ENCODE data around the gene PARVA.

Gene PARVA

DNA sequence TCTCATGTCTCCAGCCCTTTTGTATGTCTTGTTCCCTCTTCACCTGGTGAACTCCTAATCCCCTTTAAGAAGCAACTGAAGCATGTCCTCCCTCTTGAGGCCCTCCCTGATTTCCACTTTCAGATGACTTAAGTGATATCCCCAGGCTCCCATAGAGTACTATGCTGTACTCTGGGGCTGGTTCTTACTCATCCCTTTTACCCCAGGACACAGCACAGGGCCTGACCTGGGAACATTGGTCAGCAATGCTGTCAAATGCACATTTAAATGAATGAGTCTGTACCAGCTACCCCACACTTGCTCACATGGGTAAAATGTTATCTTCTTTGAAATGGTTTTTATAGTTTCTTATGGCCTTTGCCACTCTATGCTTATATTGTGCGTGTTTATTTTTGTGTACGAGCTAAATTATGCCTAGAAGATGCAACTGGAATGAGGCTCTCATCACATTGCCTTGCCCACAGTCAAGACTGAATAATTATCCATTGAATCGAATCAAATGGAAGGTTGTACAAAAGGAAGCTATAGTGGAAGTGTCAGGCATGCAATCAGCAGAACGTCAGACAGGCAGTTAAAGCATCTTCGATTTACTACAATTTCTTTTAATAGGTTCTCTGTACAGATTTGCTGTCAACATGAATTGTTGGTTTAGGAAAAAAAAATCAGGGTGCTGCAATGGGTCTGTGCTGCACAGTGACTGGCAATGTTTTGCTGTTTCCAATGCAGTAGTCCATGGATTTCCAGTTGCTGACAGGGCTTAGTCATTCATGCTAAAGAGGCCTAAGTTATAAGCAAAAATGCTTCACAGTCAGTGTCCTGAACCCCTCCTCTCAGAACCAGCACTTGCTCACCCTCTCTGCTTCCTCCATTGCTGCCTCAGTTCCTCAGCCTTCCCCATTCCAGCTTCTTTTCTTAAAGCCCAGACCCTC, 79.5 kb downstream of the PARVA start:
- no peak for DNase-seq (ENCODE audit: extremely low read depth in 1 of 2, low read depth in 1 of 2)

- DNase-seq (ENCODE audit: extremely low read depth in 1 of 2, low read depth in 1 of 2) = no peak
Measured at GRCh38 chr11:12458042-12458441, 80.7 kb downstream of the PARVA start.

GRCh38 chr11:12459374-12459773, 82.0 kb downstream of the PARVA start:
- no peak for DNase-seq (ENCODE audit: extremely low read depth in 1 of 2, low read depth in 1 of 2)

GRCh38 chr11:12459865-12460444, 82.6 kb downstream of the PARVA start:
- no peak for DNase-seq (ENCODE audit: extremely low read depth in 1 of 2, low read depth in 1 of 2)

GRCh38 chr11:12460466-12460865, 83.1 kb downstream of the PARVA start:
- no peak for DNase-seq (ENCODE audit: extremely low read depth in 1 of 2, low read depth in 1 of 2)

DNA sequence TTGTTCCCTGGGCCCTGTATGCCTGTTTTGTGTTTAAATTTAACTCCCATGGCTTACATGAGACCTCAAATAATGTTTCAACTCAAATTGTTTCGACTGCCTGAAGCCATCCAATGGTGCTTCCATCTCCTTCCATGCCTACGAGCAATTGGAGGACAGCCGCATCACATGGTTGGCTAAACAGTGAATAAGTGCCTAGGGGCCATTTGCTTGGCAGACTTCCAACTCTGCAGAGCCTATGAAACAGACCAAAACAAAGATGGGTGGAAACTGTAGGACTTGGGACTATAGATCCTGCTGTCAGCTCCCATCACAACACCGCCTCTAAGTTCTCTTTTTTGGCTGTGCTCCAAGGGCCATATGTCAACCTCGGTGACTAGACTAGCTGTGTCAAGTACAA, 84.1 kb downstream of the PARVA start:
- no peak for DNase-seq (ENCODE audit: extremely low read depth in 1 of 2, low read depth in 1 of 2)

DNA sequence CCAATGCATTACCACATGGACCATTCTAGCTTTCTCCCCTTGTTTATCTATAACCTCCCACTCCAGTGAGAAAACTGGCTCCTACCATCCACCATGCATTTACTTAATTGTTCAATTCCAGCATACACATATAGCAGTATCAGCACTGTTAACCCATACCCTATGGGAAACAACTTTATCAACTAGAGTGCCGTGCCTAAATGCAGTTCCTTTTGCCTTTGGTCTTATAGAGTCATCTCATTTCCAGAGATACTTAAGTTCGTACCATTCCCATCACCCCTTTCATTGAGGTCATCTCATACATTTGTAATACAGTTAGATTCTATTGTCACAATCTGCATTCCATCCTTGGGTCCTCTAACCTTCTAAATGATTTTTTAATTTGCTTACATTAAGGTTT, 86.9 kb downstream of the PARVA start:
- DNase-seq (ENCODE audit: extremely low read depth in 1 of 2, low read depth in 1 of 2) = no peak

- no peak for DNase-seq (ENCODE audit: extremely low read depth in 1 of 2, low read depth in 1 of 2)
Measured at GRCh38 chr11:12465332-12465731, 88.0 kb downstream of the PARVA start.

DNA sequence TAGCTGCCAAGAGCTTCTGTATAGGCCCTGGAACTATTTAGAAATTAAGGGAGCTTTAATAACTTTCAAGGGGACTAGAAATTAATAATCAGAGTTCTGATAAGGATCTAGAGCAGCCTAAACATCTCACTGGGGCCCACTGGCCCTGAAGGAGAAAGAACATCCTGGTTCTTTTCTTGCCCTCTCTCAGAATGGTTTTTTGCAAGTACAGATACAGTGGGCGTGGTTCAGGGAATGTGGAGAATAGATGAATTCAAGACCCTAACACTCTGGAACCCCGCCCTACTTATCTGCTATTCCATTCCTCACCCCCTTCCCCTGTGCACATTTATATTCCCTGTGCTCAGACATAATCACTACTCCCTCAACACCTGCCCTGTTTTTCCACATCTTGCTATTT, 90.2 kb downstream of the PARVA start:
- no peak for DNase-seq (ENCODE audit: extremely low read depth in 1 of 2, low read depth in 1 of 2)

DNA sequence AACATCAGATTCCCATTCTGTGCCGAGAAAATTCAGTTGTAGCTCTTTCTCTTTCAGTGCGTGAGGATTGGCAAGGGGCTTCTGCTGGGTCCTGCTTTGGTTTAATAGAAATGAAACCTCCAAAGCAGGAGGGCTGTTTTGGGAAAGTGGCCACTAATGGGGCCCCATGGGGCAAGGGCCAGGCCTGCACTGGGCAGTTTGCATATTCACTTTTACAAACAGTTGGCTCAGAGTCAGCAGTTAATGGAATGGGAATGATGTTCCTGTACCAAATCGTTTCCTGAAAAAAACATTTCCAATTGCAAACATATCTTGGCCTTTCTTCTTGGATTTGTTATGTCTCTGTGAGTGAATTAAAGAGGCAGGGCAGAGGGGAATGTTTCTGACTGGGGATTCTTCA, 92.1 kb downstream of the PARVA start:
- no peak for DNase-seq (ENCODE audit: extremely low read depth in 1 of 2, low read depth in 1 of 2)

DNA sequence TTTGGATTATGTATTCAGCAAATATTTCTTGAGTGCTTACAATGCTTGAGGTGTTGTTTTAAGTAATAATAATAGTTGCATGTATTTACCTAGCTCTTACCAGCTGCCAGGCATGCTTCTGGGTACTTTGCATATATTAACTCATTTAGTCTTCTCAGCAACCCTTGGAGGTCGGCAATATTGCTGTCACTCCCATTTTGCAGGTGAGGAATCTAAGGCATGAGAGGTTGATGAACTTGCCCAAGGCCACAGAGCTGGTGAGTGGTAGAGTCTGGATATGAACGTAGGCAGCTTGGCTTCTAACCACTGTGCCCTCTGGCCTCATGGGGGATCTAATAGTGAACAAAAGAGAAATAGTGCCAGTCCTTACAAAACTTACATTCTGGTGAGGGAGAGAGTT, 92.9 kb downstream of the PARVA start:
- no peak for DNase-seq (ENCODE audit: extremely low read depth in 1 of 2, low read depth in 1 of 2)

DNA sequence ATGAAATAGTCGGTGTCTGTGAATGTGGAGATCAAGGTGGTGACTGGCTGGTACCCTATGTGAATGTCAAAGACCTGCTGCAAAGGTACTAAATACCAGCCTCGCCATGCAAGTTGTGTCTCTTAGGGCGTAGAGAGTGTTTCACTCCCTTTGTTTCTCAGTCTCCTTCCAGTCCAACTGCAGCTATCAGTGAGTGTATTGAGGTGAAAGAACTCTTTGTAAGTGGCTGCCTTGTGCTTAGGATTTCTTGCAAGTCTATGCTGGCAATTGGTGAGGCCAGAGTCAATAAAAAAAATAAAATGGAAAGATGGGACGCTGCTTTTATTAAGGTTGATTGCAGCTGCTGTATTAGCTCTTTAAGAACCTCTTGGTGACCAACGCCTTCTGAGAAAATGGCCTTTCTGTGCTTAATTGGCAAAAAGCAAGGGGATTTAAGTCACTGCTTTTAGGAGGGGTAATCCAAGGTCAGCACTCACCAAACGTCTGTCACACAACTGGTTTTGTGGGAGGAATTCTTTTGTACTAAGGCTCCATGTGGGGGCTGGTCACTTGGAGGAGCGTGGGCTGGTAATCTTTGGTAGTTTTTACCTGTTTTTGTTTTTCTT, 95.1 kb downstream of the PARVA start:
- DNase-seq (ENCODE audit: extremely low read depth in 1 of 2, low read depth in 1 of 2) = no peak

- no peak for DNase-seq (ENCODE audit: extremely low read depth in 1 of 2, low read depth in 1 of 2)
Measured at GRCh38 chr11:12473381-12473780, 96.0 kb downstream of the PARVA start.

DNA sequence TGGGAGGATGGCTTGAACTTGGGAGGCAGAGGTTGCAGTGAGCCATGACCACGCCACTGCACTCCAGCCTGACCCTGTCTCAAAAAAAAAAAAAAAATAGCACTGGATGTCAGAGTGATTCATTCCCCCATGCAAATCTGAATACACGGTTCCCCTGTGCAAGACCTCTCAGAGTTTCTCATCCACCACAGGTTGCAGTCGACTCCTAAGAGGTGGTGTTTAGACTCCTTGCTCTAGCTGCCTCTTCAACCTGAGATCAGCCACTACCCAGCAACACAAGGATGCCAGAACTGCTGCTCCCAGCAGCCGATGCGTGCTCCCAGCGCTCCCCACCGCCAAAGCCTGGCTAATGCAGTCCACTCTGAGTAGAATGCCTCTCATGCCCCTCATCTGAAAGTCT, 97.5 kb downstream of the PARVA start:
- no peak for DNase-seq (ENCODE audit: extremely low read depth in 1 of 2, low read depth in 1 of 2)

DNA sequence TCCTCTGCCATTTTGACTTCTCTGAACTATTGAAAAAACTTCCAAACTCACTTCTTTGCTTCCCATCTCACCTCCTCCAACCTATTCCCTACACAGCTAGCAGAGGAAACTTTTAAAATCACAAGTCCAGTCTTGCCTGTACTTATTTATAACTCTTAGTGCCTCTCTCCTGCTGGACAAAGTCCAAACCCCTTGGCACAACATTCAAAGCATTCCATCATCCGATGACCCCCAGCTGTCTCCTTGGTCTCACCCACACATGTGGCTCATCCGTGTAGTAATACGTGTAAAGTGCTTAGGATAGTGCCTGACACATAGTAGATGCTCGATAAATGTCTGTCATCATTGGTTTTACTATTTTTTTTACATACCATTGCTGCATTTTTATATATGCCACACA, 101.4 kb downstream of the PARVA start:
- DNase-seq (ENCODE audit: extremely low read depth in 1 of 2, low read depth in 1 of 2) = no peak

GRCh38 chr11:12480401-12480800, 103.0 kb downstream of the PARVA start:
- DNase-seq (ENCODE audit: extremely low read depth in 1 of 2, low read depth in 1 of 2) = no peak

- no peak for DNase-seq (ENCODE audit: extremely low read depth in 1 of 2, low read depth in 1 of 2)
Measured at GRCh38 chr11:12482839-12483238, 105.5 kb downstream of the PARVA start.

- no peak for DNase-seq (ENCODE audit: extremely low read depth in 1 of 2, low read depth in 1 of 2)
Measured at GRCh38 chr11:12483604-12484003, 106.2 kb downstream of the PARVA start.

- DNase-seq (ENCODE audit: extremely low read depth in 1 of 2, low read depth in 1 of 2) = no peak
Measured at GRCh38 chr11:12485328-12485727, 108.0 kb downstream of the PARVA start.

GRCh38 chr11:12489246-12489772, 111.9 kb downstream of the PARVA start:
- DNase-seq (ENCODE audit: extremely low read depth in 1 of 2, low read depth in 1 of 2) = no peak

DNA sequence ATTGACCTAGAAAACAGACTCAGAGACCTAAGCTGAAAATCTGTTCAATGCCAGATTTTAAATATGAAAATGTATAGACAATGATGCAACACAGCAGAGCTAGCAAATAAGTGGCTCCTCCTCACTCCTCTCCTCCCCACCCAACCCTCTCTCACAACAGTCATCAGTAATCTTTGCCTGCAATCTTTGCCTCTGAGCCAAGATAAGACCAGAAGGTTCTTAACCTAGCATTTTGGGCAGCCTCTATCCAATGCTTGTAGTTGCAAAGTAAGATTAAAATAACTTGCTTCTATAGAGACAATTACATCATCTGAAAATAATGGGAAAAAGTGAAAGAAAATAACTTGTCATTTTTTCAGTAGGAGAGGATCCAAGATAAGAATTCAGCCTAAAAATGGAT, 117.3 kb downstream of the PARVA start:
- DNase-seq (ENCODE audit: extremely low read depth in 1 of 2, low read depth in 1 of 2) = no peak

All from stimulated activated CD8-positive, alpha-beta memory T cell treated with anti-CD3 and anti-CD28 coated beads, Interleukin-7, amount 100 ng/mL, for 48 hours (primary cell).